T-helper 1 cell treated with Interleukin-12 subunit alpha and Interleukin-12 subunit beta and Interleukin-4 antibody, amounts not matched to agents 30 ng/mL and 1 ng/mL, for 36 hours (primary cell): ENCODE results near the gene BRPF1. TPM values are rescaled to one million over a fixed set of nuclear protein-coding genes. Genes with fewer than 3 reads are reported as not detected.

Source experiments
- intact Hi-C: fragments of 100-400 bp; cut with micrococcal nuclease; formaldehyde crosslinking; loops from one replicate; pipeline ENCODE4 v1.15.1; 2024
- total RNA-seq: library from RNA; stranded (reverse); gene quantifications from 2 replicates; pipeline ENCODE4 v1.2.3, GENCODE V29; 2022

BRPF1 gene
- total RNA-seq, 1 donor from 2014 or later, result 41.3 TPM

DNA sequence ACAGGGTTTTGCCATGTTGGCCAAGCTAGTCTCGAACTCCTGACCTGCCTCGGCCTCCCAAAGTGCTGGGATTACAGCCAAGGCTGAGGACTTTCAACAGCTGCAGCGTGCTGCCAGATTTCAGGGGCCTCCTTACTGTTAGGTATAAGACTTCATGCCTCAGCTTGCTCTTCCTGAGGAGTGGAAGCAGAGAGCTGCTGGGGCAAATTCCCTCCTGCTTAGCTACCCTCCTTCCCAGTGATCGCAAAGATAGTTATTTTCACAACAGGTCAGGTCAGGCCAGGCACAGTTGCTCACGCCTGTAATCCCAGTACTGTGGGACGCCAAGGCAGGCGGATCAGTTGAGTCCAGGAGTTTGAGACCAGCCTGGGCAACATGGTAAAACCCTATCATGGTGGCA is 30.5 kb upstream of the BRPF1 start:
- intact Hi-C loops, result no loop called here

DNA sequence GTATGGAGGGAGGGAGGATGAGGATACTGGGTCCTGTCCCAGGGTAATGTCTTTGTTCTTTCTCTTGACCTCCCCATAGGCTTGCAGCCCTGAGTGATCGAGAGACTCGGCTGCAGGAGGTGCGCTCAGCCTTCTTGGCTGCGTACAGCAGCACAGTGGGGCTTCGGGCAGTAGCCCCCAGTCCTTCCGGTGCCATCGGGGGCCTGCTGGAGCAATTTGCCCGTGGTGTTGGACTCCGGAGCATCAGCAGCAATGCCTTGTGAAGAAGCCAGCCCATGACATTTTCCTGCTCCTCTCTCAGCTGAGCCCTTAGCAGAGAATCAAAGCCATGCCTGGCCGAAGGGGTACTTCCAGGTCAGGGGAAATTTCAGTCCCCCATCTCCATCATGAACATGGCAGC is 29.8 kb upstream of the BRPF1 start:
- intact Hi-C loops, result no loop called here

DNA sequence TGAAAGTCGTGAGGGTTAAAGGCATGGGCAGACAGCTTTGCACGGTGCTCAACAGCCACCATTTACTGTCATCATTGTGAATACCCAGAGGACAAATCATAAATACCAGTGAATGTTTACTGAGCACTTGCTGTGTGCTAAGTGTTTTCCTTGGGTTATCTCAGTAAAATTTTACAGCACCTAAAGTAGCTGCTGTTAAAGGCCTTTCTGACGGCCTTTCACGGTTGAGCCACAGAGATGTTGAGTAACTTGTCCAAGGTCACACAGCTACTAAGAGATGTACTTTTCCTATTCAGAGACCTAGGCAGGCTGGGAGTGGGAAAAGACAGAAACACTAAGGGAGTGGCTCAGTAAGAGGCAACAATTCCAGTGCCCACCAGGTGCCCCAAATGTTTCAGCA is 28.3 kb upstream of the BRPF1 start:
- intact Hi-C loops, result no loop called here

DNA sequence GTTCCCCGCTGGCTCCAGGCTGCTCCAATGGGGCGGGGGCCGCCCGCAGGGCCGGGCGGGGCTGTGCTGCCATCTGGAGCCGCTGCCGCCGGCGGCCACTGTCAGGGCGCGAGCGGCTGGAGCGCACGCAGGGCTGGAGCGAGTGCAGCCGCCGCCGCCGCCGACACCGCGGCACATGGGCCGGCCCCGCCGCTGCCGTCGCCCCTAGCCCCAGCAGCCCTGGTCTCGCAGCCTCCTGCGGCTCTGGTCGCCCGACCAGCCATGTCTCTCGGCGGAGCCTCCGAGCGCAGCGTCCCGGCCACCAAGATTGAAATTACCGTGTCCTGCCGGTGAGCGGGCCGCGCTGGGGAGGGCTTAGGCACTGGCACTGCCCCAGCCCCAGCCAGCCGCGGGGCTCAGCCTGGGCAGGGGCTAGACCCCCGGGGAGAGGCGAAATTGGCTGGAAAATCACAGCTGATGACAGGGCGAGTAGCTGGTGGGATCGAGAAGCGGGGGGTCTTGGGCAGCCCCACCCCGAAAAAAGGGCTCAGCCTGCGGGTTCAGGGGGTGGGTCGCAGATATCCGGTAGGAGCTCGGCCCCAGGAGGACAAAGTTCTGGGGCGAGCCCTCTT is 27.7 kb upstream of the BRPF1 start, which contains the start of gene CPNE9:
CPNE9 (plus strand) TSS at position 98 of the 611 bp plus-strand sequence; CDS start at position 262, 164 bp downstream.
- intact Hi-C loops, result no loop called here

DNA sequence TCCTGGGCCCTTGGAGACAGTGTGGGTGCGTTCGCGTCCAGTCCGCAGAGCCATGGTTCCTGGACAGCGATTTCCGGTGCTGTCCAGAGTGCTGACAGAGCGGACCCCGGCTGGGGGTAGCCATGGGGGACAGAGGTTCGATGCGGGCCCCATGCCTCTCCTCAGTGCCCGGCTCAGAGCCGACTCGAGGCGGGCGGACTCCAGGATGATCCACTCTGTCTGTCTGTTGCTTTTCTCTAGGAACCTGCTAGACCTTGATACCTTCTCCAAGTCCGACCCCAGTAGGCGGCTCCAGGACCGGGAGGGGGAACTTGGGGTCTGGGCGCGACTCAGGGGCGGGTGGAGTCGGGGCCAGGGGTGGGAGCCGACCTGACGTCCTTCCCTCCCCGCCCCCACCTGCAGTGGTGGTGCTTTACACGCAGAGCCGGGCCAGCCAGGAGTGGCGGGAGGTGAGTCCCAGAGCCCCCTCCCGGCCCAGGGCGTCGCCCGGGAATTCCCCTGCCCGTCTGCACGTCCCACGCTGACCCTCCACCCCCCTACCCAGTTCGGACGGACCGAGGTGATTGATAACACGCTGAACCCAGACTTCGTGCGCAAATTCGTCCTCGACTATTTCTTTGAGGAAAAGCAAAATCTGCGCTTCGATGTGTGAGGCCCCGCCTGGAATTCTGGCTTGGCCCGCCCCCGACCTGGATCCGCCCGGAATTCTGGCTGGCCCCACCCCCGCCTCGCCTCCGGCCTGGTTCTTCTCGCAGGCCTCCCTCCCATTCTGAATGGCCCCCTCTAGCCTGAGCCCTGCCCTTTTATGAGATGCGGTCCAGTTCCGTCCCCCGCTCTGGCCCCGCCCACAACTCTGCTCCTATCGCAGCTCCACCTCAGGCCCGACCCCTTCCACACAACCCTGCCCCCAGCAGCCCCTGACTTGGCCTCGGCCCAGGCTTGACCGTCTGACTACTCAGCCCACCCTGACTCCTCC is 26.9 kb upstream of the BRPF1 start:
- intact Hi-C loops, result no loop called here

DNA sequence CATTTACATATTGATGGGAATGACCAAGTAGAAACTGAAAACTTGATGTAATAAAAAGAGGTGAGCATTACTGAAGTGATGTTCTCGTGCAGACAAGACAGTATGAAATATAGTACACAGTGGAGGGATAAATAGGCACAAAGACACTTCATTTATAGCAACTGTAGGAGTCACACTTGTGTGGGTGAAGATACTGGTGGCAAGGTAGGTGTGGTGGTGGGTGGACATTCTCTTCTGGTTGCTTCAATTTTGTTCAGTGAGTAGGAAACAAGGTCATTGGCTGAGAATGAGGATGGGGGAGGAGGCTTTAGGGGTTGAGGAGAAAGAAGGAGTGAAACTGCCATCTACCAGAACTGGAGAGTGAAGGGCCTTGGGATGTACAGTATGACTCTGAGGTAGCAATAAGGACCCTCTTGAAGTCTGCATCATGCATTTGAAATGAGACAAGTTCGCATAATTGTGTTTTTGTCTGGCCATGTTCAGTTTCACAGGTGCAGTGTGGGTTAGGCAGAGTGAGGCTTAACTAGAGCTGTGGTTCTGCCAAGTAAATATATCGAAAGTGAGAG is 21.3 kb upstream of the BRPF1 start:
- intact Hi-C loops, result no loop called here

DNA sequence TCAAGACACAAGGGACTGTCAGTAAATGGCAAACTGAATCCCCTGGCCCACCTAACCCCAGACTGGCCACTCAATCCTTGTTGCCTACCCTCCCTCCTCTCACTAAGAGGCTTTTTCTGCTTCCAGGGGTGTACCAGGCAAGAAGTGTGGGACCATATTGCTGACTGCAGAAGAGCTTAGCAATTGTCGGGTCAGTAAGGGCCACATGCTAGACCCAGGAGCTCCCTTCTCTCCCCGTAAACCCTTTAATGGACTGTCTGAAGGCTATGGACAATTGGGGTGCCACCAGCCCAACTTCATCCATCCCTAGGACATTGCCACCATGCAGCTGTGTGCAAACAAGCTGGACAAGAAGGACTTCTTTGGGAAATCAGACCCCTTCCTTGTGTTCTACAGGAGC is 19.1 kb upstream of the BRPF1 start:
- intact Hi-C loops, result no loop called here

DNA sequence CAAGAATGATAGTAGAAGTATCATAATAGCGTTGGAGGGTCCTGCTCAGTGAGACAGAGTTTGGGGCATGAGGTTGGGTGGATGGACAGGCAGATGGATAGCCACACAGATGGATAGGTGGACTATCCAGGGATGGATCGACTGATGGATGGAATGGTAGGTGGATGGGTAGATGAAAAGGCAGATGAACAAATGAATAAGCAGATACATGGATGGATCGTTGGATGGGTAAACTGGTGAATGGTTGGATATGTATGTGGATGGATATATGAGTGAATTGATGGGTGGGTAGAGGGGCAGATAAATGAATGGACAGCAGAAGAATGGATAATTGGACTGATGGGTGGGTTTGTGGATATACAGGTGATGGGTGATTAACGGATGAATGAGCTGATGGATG is 18.4 kb upstream of the BRPF1 start:
- intact Hi-C loops, result no loop called here

DNA sequence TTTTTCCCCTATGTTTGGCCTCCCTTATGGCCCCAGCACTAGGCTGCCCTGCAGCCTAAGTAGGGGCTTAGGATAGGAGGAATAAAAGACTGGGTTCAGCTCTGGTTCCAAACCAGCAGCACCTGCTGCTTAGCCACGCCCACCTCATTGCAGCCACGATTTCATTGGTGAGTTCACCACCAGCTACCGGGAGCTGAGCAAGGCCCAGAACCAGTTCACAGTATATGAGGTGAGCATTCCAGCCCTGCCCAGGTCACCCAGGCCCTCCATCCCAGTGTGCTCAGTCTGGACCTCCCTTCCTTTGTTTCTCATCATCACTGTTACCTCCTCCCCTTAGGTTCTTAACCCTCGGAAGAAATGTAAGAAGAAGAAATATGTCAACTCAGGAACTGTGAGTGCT is 16.4 kb upstream of the BRPF1 start:
- intact Hi-C loops, result no loop called here

DNA sequence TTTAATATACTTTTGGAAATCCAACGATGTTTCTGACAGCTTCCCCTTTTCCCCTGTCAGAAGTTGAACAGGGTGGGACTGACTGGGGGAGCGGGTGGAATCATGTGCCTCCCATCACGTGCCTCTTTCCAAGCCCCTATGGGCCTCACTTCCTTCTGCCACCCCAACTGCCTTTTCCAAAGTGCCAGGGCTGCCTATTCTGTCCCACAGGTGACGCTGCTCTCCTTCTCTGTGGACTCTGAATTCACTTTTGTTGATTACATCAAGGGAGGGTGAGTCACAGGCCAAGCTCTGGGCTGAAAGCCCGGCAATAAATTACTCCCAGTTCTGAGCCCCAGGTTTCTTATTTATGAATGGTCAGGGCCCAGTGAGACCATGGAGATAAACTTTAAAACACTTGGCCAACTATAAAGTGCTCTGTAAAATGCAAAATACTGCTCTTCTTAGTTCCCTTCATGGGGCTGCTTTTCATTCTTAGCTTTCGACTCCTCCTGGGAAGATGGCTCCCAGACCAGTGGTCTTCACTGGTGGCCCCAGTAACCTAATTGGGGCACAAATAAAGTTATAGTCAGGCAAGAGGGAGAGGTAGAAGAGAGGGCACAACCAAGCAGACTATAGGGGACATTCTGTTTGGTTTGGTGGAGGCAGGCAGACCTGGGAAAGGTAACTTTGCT is 15.6 kb upstream of the BRPF1 start:
- intact Hi-C loops, result no loop called here

DNA sequence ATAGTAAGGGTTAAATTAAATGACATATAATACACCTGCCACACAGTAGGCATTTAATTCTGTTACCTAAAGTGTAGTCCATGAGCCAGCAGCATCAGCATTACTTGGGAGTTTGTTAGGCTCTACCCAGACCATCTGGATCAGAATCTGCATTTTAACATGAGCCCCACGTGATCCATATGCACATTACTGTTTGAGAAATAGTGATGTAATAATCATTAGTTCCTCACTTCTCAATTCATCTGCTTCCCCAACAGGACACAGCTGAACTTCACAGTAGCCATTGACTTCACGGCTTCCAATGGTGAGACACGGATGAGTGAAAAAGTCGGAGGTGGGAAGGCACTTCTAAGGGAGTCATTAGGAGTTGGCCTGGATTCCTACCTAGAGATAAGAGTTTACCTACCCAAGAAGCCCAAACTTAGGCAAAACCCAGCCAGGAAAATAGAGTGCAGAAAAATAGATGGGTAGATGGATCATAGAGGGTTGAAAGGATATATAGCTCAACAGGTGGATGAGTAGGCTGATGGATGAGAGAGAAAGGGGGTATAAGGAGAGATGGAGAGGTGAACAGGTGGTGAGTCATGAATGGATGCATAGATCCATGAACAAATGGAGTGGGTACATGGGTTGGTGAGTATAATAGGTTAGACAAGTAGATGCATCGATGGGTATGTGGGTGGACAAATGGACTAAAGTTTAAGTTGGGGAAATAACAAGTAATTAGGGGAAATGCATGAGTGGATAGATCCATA is 14.6 kb upstream of the BRPF1 start:
- intact Hi-C loops, result no loop called here

DNA sequence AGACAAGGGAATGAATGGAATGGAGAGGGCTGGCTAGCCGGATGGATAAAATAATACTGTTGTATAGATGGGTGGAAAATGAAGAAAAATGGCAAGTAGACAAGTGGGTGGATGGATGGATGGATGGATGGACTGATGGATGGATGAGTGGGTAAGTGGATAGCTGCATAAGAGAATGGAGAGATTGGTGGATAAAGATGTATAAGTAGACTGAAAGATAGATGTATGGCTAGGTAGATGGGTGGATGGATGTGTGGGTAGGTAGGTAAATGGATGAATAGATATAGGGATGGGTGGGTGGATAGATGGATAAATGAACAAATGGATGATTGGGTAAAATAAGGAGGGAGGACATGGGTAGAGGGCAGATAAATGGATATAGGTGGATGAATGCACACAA is 14.0 kb upstream of the BRPF1 start:
- intact Hi-C loops, result no loop called here

DNA sequence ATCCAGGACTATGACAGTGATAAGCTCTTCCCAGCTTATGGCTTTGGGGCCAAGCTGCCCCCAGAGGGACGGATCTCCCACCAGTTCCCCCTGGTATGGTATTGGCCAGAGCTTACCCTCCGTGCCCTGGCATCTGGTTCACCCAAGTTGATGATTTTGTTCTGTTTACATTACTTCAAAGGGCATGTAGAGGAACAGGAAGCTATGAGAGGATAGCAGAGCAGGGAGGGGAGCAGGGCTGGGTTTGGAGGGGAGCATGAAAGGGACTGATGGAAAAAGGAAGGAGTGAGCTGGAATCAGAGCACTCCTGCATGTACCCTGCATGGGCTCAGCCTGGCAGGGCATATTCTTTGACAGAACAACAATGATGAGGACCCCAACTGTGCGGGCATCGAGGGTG is 13.4 kb upstream of the BRPF1 start:
- intact Hi-C loops, result no loop called here

DNA sequence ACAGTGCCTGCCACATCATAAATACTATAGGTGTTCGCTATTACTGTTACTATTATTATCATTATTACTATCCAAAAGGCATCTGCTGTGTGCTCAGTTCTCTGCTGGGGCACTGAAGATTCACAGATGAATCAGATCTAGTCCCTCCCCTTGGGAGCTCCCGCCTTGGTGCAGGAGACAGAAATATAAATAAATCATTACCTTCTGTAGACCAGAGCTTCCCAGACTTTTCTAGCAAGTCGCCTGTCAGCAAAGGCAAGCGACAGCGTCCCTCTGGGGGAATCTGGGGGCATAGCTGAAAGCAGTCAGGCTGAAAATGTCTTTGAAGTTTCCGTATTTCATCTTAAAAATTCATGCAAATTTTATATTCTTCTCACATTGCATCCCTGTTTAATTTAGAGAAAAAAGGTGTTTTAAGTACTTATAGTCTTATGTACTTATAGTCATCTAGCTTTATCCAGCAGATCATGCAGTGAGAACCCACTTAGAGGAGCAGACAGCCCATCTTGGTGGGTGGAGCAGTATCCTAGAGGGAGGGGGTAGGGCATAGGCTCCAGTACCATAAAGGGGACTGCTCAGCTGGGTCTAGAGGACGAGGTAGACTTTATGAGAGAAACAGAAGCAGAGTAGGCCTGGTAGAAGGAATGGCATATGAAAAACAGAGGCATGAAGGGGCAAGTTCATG is 10.4 kb upstream of the BRPF1 start:
- intact Hi-C loops, result no loop called here

DNA sequence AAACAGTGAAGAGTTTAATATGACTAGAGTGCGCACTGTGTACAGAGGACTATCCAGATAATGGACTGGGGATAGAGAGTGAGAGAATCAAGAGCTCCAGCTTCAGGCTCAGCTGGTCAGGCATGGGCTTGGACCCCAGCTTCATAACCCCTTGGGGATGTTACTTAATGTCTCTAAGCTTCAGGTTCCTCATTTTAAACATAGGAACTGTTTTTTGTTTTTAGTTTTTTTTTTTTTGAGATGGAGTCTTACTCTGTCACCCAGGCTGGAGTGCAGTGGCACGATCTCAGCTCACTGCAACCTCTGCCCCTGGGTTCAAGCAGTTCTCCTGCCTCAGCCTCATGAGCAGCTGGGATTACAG is 9.9 kb upstream of the BRPF1 start:
- intact Hi-C loops, result no loop called here

DNA sequence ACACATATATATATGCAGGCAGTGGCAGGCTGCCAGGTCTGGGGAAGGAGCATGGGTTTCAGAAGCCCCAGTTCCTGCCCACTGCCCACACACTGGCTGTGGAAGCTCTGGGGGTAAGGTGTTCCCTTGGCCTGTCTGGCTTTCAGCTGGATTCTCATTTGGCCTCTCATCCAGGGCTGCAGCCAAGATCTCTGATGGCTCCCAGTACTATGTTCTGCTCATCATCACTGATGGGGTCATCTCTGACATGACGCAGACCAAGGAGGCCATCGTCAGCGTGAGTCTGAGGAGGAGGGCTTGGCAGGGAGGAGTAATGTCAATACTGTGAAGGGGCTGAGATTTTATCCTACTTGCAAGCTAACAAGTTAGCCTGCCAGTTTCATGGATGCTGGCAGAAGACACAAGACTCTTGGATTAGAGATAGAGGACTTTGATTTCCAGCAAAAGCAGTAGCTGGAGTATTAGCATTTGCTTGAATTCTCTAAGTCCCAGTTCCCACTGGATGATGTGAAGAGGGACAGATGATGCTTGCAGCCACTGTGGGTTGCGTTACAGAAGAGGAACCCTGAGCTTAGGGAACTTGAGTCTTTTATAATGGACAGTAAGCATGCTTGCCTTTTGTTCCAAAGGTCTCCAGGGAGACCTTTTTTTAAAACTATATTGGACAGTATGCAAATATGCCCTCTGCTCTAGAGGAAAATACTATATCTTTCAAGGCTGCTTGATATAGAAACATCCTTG is 5.6 kb upstream of the BRPF1 start:
- intact Hi-C loops, result no loop called here

DNA sequence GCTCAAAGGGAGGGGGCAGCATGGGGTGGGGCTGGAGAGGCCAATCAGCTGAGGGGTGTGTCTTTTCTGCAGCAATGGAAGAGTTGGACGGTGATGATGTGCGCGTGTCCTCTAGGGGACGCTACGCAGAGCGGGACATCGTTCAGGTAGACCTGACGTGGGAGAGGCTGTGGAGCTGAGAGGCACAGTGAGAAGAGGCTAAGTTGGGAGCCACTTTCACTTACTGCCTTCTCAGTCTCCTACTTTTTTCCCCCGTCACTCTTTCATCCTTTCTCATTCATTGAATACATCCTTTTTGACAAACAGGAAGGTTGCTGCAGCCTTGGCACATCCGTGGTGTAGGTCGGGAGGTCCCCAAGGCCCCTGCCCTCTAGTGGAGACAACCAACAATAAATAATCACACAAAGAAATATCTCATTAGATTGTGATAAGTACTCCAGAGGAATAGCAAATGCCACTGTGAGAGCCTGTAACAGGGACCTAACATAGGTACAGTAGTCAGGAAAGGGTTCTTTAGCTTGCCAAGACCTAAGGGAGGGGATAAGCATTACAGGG is 4.4 kb upstream of the BRPF1 start:
- intact Hi-C loops, result loop anchor here (1.0 kb wide), 5 partner anchors 65 to 594 kb away; partner anchors contain the start of genes MTMR14, SEC13 and TADA3

DNA sequence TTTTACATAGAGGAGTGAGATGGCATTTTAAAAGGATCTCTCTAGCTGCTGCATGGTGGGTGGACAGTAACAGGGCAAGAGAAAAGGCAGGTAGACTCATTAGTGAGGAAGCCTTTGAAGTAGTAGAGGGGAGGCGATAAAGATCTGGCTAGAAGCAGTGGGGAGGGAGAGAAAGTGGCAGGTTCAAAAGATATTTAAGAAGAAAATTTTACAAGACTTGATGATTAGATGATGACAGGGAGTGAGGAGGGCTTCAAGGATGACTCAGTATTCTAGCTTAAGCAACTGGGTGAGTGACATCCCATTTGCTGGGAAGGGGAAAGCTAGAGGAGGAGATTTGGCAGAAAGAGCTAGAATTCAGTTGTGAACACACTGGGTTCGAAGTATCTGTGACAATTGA is 3.8 kb upstream of the BRPF1 start:
- intact Hi-C loops, result loop anchor here (1.0 kb wide), 5 partner anchors 65 to 594 kb away; partner anchors contain the start of genes MTMR14, SEC13 and TADA3

DNA sequence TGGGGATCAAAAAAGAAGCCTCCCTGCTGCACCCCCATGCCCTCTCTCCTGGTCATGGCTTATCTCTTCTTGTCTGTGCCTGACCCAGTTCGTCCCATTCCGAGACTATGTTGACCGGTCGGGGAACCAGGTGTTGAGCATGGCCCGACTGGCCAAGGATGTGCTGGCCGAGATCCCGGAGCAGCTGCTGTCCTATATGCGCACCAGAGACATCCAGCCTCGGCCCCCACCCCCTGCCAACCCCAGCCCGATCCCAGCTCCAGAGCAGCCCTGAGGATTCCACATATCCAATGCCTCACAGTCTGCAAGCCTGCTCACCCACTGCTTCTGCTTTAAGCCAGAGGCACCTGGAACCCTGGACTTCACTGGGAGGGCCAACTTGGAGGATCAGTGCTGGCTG is 2.1 kb upstream of the BRPF1 start:
- intact Hi-C loops, result no loop called here
